ENCODE data around the gene MAMLD1. TPM values are rescaled to one million over a fixed set of nuclear protein-coding genes. Genes with fewer than 3 reads are reported as not detected.

Gene MAMLD1
- total RNA-seq, 2 donors from 2014 or later: 0.44 to 0.68 TPM

DNA sequence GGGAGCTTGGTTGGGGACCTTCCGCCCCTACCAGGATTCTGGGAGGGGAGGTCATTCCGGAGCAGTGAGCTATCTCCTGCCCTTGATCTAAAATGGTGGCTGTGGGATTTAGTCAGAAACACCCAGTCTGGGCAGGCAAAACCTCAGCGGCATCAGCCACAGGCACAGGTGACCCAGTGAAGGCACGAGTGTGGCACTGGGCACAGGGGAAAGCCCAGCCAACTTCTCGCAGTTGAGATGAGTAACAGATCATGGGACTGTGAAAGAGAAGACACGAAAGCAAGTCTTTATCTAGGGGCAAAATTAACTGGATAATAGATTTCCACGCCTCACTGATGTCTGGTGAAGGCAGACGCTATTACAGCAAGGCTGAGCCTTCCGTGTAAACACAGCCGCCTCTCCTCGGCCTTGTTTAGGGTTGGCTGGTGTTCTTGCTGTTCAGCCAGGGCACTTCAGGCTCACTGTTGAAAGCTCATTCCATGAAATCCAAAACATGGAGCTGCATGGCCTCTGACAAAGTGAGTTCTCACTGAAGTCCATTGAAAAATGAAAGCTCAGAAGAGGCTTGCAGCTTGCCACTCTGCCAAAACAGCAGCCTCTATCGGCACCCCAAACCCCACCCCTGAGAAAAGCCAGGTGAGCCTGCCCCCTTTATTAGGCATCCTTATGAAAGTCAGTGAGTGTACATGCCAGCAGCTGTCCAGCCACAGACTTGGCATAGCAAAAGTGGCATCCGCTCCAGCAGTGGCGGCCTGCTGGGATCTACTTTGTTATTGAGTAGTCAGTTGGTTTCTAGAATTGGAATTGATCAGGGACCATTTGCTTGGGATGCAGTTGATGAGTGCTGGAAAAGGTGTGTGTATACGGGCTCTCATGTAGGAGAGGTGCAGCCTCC is 103.0 kb downstream of the MAMLD1 start:
- DNase-seq: no peak
- Mint-ChIP-seq H3K27ac (no peak overlapping the region), H3K4me1 (no peaks in the 10 kb centered on the region), H3K9me3 (peaks cover 62% of the 10 kb centered on the region), H3K36me3 (ENCODE audit: low read depth) (no peaks in the 10 kb centered on the region), H3K4me3 (no peak overlapping the region), H3K27me3 (ENCODE audit: insufficient read depth) (peaks cover 3% of the 10 kb centered on the region)
- no peaks in the 10 kb centered on the region for H3K36me3 ChIP-seq (ENCODE audit: control insufficient read depth, insufficient read depth, low read length)
- H3K27me3 ChIP-seq (ENCODE audit: control insufficient read depth, insufficient read depth, low read length, poor library complexity, severe bottlenecking): no peaks in the 10 kb centered on the region
- WGBS, 2 experiments (ENCODE audit: insufficient coverage in 1 of 2, insufficient read length in 1 of 2): 91 to 94% methylated on average over 6 to 15 of the region's 15 CpGs
- TF ChIP-seq, protein P1, sequence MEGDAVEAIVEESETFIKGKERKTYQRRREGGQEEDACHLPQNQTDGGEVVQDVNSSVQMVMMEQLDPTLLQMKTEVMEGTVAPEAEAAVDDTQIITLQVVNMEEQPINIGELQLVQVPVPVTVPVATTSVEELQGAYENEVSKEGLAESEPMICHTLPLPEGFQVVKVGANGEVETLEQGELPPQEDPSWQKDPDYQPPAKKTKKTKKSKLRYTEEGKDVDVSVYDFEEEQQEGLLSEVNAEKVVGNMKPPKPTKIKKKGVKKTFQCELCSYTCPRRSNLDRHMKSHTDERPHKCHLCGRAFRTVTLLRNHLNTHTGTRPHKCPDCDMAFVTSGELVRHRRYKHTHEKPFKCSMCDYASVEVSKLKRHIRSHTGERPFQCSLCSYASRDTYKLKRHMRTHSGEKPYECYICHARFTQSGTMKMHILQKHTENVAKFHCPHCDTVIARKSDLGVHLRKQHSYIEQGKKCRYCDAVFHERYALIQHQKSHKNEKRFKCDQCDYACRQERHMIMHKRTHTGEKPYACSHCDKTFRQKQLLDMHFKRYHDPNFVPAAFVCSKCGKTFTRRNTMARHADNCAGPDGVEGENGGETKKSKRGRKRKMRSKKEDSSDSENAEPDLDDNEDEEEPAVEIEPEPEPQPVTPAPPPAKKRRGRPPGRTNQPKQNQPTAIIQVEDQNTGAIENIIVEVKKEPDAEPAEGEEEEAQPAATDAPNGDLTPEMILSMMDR (conservative IDR thresholded peaks at IDR 0.05): no peak
- H3K27ac ChIP-seq (ENCODE audit: low read depth, low read length): no peak overlapping the region
- no peaks in the 10 kb centered on the region for H3K4me1 ChIP-seq (ENCODE audit: control insufficient read depth, insufficient read depth, low read length)
- H3K4me3 ChIP-seq (ENCODE audit: low read length): no peak overlapping the region
- no peaks in the 10 kb centered on the region for H3K9me3 ChIP-seq (ENCODE audit: control insufficient read depth, low read length)
- no peak overlapping the region for H3K9ac ChIP-seq (ENCODE audit: extremely low read depth, low read length, poor library complexity, severe bottlenecking)

DNA sequence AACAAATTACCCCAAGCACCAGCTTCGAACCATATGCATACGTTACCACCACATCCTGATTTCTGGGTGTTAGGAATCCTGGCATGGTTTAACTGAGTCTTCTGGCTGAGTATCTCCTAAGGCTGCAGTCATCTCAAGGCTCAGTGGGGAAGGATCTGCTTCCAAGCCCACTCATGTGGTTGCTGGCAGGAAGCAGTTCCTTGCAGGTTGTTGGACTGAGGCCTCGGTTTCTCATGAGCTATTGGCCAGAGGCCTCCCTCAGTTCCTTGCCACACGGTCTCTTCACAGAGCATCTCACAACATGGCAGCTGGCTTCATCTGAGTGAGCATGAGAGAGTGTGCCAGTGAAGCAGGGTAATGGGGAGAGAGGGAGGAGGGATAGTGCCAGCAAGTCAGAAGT is 109.2 kb downstream of the MAMLD1 start:
- DNase-seq: no peak
- Histone ChIP-seq H3K36me3 (ENCODE audit: control insufficient read depth, insufficient read depth, low read length) (no peaks in the 10 kb centered on the region), H3K27ac (ENCODE audit: low read depth, low read length) (no peak overlapping the region), H3K4me3 (ENCODE audit: low read length) (no peak overlapping the region), H3K9ac (ENCODE audit: extremely low read depth, low read length, poor library complexity, severe bottlenecking) (no peak overlapping the region), H3K9me3 (ENCODE audit: control insufficient read depth, low read length) (no peaks in the 10 kb centered on the region), H3K4me1 (ENCODE audit: control insufficient read depth, insufficient read depth, low read length) (no peaks in the 10 kb centered on the region), H3K27me3 (ENCODE audit: control insufficient read depth, insufficient read depth, low read length, poor library complexity, severe bottlenecking) (no peaks in the 10 kb centered on the region)
- Mint-ChIP-seq H3K27me3 (ENCODE audit: insufficient read depth) (peaks cover 3% of the 10 kb centered on the region), H3K4me3 (no peak overlapping the region), H3K4me1 (no peaks in the 10 kb centered on the region), H3K9me3 (peaks cover 57% of the 10 kb centered on the region), H3K27ac (no peak overlapping the region), H3K36me3 (ENCODE audit: low read depth) (no peaks in the 10 kb centered on the region)
- TF ChIP-seq, protein P1 (conservative IDR thresholded peaks at IDR 0.05): no peak
- WGBS, 2 experiments (ENCODE audit: insufficient coverage in 1 of 2, insufficient read length in 1 of 2): 80 to 89% methylated on average over 1 to 4 of the region's 4 CpGs

DNA sequence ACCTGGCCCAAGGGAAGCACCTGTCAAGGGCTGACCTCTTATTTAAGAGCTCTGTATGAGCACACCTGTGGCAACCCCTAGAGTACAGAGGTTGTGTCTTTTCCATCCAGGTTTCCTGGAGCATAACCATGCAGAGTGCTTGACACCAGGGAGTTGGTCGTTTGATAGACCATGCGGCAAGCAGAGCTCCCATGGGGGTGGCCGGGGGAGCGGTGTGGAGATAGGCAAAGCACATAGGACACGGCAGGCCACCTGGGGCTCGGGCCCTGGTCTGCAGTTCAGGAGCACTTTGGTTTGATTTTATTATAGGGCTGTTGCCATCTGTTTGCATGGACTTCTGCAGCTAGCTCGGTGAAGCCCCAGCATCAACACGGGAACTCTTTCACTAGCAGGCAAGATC is 110.3 kb downstream of the MAMLD1 start:
- no peaks in the 10 kb centered on the region for H3K36me3 Mint-ChIP-seq (ENCODE audit: low read depth)
- 96% methylated on average over 8 of the region's 8 CpGs; no CpG with 5 or more reads in 1 of the 2 experiments for WGBS, 2 experiments (ENCODE audit: insufficient coverage in 1 of 2, insufficient read length in 1 of 2)
- no peak for DNase-seq
- no peaks in the 10 kb centered on the region for H3K4me1 Mint-ChIP-seq
- H3K4me3 ChIP-seq (ENCODE audit: low read length): no peak overlapping the region
- no peaks in the 10 kb centered on the region for H3K27me3 ChIP-seq (ENCODE audit: control insufficient read depth, insufficient read depth, low read length, poor library complexity, severe bottlenecking)
- no peaks in the 10 kb centered on the region for H3K36me3 ChIP-seq (ENCODE audit: control insufficient read depth, insufficient read depth, low read length)
- no peak overlapping the region for H3K27ac ChIP-seq (ENCODE audit: low read depth, low read length)
- TF ChIP-seq, protein P1 (conservative IDR thresholded peaks at IDR 0.05): no peak
- H3K9me3 ChIP-seq (ENCODE audit: control insufficient read depth, low read length): no peaks in the 10 kb centered on the region
- H3K4me3 Mint-ChIP-seq: no peak overlapping the region
- H3K9me3 Mint-ChIP-seq: peaks cover 51% of the 10 kb centered on the region
- no peaks in the 10 kb centered on the region for H3K4me1 ChIP-seq (ENCODE audit: control insufficient read depth, insufficient read depth, low read length)
- H3K9ac ChIP-seq (ENCODE audit: extremely low read depth, low read length, poor library complexity, severe bottlenecking): no peak overlapping the region
- no peak overlapping the region for H3K27ac Mint-ChIP-seq
- H3K27me3 Mint-ChIP-seq (ENCODE audit: insufficient read depth): peaks cover 3% of the 10 kb centered on the region

Measured in endodermal cell (in vitro differentiated cells).